ENCODE results near the gene DHRS12.

Gene DHRS12

GRCh38 chr13:51840917-51841316 lies 37.0 kb upstream of the DHRS12 start:
- Histone ChIP-seq H3K27ac (ENCODE audit: low read length) (no peak overlapping the region), H2AFZ (ENCODE audit: low read depth, low read length) (no peak overlapping the region), H3K9ac (ENCODE audit: low read length) (no peak overlapping the region), H3K36me3 (replicated peaks; ENCODE audit: low read depth, low read length) (no peaks in the 10 kb centered on the region), H3K4me3 (ENCODE audit: low read length) (no peak overlapping the region), H3K4me1 (ENCODE audit: low read length) (peaks cover 7% of the 10 kb centered on the region), H3K9me3 (ENCODE audit: insufficient read depth, low read length) (no peaks in the 10 kb centered on the region), H3K4me2 (ENCODE audit: low read length) (no peak overlapping the region), H3K79me2 (ENCODE audit: low read length) (no peaks in the 10 kb centered on the region), H3K27me3 (ENCODE audit: low read depth, low read length) (peaks cover 22% of the 10 kb centered on the region), H4K20me1 (ENCODE audit: insufficient read depth, low read length) (no peaks in the 10 kb centered on the region)
- TF ChIP-seq CTCF (IDR thresholded peaks at IDR 0.05; ENCODE audit: low read depth, low read length) (no peak), EZH2phosphoT487 (IDR thresholded peaks at IDR 0.05; ENCODE audit: low read depth) (no peak)

- no peak for TF ChIP-seq EZH2phosphoT487 (IDR thresholded peaks at IDR 0.05; ENCODE audit: low read depth)
Measured at GRCh38 chr13:51839711-51840540, 36.0 kb upstream of the DHRS12 start.

GRCh38 chr13:51838240-51838846 lies 34.4 kb upstream of the DHRS12 start:
- Histone ChIP-seq H3K4me3 (ENCODE audit: low read length) (no peak overlapping the region), H3K4me1 (ENCODE audit: low read length) (peaks cover 1% of the 10 kb centered on the region; the same call in 1 of the 2 replicates), H3K9me3 (ENCODE audit: insufficient read depth, low read length) (no peaks in the 10 kb centered on the region), H3K9ac (ENCODE audit: low read length) (no peak overlapping the region), H3K4me2 (ENCODE audit: low read length) (no peak overlapping the region), H3K79me2 (ENCODE audit: low read length) (no peaks in the 10 kb centered on the region), H3K27me3 (ENCODE audit: low read depth, low read length) (peaks cover 16% of the 10 kb centered on the region), H3K36me3 (replicated peaks; ENCODE audit: low read depth, low read length) (no peaks in the 10 kb centered on the region), H2AFZ (ENCODE audit: low read depth, low read length) (no peak overlapping the region), H4K20me1 (ENCODE audit: insufficient read depth, low read length) (no peaks in the 10 kb centered on the region), H3K27ac (ENCODE audit: low read length) (no peak overlapping the region)
- TF ChIP-seq CTCF (IDR thresholded peaks at IDR 0.05; ENCODE audit: low read depth, low read length) (no peak), EZH2phosphoT487 (IDR thresholded peaks at IDR 0.05; ENCODE audit: low read depth) (no peak)

More at GRCh38 chr13:51839711-51840540, 36.0 kb upstream of the DHRS12 start:
- no peak overlapping the region for H3K4me2 ChIP-seq (ENCODE audit: low read length)
- H3K9me3 ChIP-seq (ENCODE audit: insufficient read depth, low read length) = no peaks in the 10 kb centered on the region
- no peak overlapping the region for H2AFZ ChIP-seq (ENCODE audit: low read depth, low read length)
- no peaks in the 10 kb centered on the region for H3K79me2 ChIP-seq (ENCODE audit: low read length)
- H3K4me3 ChIP-seq (ENCODE audit: low read length) = no peak overlapping the region
- no peaks in the 10 kb centered on the region for H3K36me3 ChIP-seq (replicated peaks; ENCODE audit: low read depth, low read length)
- peaks cover 22% of the 10 kb centered on the region for H3K27me3 ChIP-seq (ENCODE audit: low read depth, low read length)
- H3K9ac ChIP-seq (ENCODE audit: low read length) = no peak overlapping the region
- no peaks in the 10 kb centered on the region for H4K20me1 ChIP-seq (ENCODE audit: insufficient read depth, low read length)
- peaks cover 7% of the 10 kb centered on the region for H3K4me1 ChIP-seq (ENCODE audit: low read length)
- no peak overlapping the region for H3K27ac ChIP-seq (ENCODE audit: low read length)

- no peak overlapping the region for H3K4me3 ChIP-seq (ENCODE audit: low read length)
- no peak overlapping the region for H3K9ac ChIP-seq (ENCODE audit: low read length)
Measured at GRCh38 chr13:51837016-51837415, 33.1 kb upstream of the DHRS12 start.

More at GRCh38 chr13:51837016-51837415, 33.1 kb upstream of the DHRS12 start:
- Histone ChIP-seq H3K27ac (ENCODE audit: low read length) (no peak overlapping the region), H3K27me3 (ENCODE audit: low read depth, low read length) (peaks cover 13% of the 10 kb centered on the region), H3K36me3 (replicated peaks; ENCODE audit: low read depth, low read length) (no peaks in the 10 kb centered on the region), H2AFZ (ENCODE audit: low read depth, low read length) (no peak overlapping the region), H3K79me2 (ENCODE audit: low read length) (no peaks in the 10 kb centered on the region), H3K4me2 (ENCODE audit: low read length) (no peak overlapping the region), H3K4me1 (ENCODE audit: low read length) (peaks cover 14% of the 10 kb centered on the region), H3K9me3 (ENCODE audit: insufficient read depth, low read length) (no peaks in the 10 kb centered on the region), H4K20me1 (ENCODE audit: insufficient read depth, low read length) (no peaks in the 10 kb centered on the region)
- TF ChIP-seq CTCF (IDR thresholded peaks at IDR 0.05; ENCODE audit: low read depth, low read length) (no peak), EZH2phosphoT487 (IDR thresholded peaks at IDR 0.05; ENCODE audit: low read depth) (no peak)

Data from OCI-LY3 (cell line).